GM13976 (cell line): ENCODE results near the gene PTGIS.

ENCODE experiments used
- DNase-seq: peaks from one replicate; pipeline ENCODE4 v3.0.0; 2012; ENCODE audit warnings: low spot score
- in situ Hi-C: fragments of 300-500 bp; cut with MboI; formaldehyde crosslinking; loops from one replicate; pipeline ENCODE4 v1.12.0; 2022; ENCODE audit warnings: low sequenced_read_pairs, mixed read lengths, inconsistent platforms; ENCODE audit not compliant: unreplicated experiment
- TF ChIP-seq, protein P1 (sequence below): IDR thresholded peaks from 2 replicates; pipeline ENCODE4 v1.5.1; 2012; ENCODE audit warnings: borderline replicate concordance, mild to moderate bottlenecking; ENCODE audit not compliant: insufficient read depth; ENCODE audit errors: extremely low read depth, missing control alignments, control extremely low read depth

Gene PTGIS

GRCh38 chr20:49594931-49595315, 27.0 kb upstream of the PTGIS start:
- TF ChIP-seq, protein P1, sequence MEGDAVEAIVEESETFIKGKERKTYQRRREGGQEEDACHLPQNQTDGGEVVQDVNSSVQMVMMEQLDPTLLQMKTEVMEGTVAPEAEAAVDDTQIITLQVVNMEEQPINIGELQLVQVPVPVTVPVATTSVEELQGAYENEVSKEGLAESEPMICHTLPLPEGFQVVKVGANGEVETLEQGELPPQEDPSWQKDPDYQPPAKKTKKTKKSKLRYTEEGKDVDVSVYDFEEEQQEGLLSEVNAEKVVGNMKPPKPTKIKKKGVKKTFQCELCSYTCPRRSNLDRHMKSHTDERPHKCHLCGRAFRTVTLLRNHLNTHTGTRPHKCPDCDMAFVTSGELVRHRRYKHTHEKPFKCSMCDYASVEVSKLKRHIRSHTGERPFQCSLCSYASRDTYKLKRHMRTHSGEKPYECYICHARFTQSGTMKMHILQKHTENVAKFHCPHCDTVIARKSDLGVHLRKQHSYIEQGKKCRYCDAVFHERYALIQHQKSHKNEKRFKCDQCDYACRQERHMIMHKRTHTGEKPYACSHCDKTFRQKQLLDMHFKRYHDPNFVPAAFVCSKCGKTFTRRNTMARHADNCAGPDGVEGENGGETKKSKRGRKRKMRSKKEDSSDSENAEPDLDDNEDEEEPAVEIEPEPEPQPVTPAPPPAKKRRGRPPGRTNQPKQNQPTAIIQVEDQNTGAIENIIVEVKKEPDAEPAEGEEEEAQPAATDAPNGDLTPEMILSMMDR: no peak
- in situ Hi-C loops: no loop called here
- DNase-seq: no peak

DNA sequence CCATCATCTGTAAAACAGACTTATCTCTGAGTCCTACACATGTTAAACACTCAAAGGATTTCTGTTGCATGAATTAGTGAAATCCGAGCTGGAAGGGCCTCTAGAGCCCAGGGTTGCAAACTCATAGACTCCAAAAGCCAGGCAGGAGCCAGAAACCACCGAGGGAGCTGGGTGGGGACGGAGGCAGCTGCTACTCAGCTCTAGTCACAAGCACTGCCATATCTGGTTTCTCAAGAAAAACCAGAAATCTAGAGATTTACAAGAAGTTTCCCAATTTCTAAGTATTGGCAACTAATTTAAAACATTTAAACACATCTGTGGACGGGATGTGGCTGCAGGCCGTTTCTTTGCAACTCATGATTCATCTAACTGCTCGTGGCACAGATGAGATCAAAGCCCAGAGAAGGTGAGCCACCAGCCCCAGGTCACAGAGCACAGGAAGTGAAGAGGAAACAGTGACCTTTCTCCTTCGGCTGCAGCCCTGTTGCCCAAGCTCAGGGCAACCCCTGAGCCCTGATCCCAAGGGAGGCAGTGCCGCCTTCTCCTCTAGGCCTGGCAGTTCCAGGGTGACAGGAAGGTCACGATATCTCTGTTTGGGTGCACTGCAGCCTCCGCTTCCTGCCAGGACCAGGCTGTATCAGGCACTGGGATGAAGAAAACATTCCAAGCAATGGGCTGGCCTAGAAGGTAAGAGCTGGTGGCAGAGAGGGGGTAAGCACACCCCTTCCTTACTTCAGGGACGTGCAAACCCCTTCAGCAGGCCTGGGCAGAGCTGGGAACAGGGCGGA, 26.4 kb upstream of the PTGIS start:
- in situ Hi-C loops: no loop called here
- TF ChIP-seq, protein P1: no peak
- no peak for DNase-seq

- in situ Hi-C loops: no loop called here
Measured at GRCh38 chr20:49593466-49594142, 25.7 kb upstream of the PTGIS start.

GRCh38 chr20:49592120-49592519, 24.2 kb upstream of the PTGIS start:
- TF ChIP-seq, protein P1: no peak
- in situ Hi-C loops: no loop called here

More at GRCh38 chr20:49593466-49594142, 25.7 kb upstream of the PTGIS start:
- TF ChIP-seq, protein P1: no peak
- DNase-seq: no peak

GRCh38 chr20:49591217-49591865, 23.4 kb upstream of the PTGIS start:
- TF ChIP-seq, protein P1: no peak
- in situ Hi-C loops: no loop called here
- DNase-seq: no peak

More at GRCh38 chr20:49592120-49592519, 24.2 kb upstream of the PTGIS start:
- no peak for DNase-seq

DNA sequence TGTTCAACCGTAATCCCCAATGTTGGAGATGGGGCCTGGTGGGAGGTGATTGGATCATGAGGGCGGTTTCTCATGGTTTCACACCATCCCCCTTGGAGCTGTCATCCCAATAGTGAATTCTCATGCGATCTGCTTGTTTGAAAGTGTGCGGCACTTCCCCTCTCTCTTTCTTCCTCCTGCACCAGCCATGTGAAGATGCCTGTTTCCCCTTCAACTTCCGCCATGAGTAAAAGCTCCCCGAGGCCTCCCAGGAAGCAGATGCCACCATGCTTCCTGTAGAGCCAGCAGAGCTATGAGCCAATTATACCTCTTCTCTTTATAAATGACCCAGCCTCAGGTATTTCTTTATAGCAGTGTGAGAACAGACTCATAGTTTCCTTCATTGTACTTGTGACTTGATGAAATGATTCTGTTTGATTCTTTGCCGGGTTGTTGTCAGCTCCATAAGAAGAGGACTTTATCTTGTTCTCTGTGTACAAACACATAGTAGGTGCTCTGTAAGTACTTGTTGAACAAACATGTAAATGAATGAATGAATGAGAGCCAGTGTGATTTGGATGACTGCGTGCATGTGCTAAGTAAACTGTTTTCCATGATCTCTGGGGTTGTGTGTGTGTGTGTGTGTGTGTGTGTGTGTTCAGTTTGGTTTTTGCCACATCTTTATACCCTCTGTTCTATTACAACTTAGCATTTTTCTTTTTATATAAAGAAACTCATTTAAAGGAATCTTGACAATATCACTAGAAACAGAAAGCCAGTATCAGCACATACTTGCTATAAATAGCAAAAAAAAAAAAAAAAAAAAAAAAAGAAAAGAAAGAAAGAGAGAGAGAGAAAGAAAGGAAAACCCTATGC, 22.5 kb upstream of the PTGIS start:
- TF ChIP-seq, protein P1: no peak
- no peak for DNase-seq
- in situ Hi-C loops: no loop called here
